Endothelial cell of umbilical vein (primary cell): Measurements from ENCODE around the gene PLCH1. TPM values are rescaled to one million over a fixed set of nuclear protein-coding genes. Genes with fewer than 3 reads are reported as not detected.

Experiments
- BruUV-seq: library from RNA; stranded (reverse); fragments of 400-500 nt; replicated peaks from 2 replicates; lab custom pipeline; 2021; lab: Mats Ljungman, UMichigan
- CTCF ChIA-PET: fragments of 300-600, 350-600 bp; sonication (Branson Sonifier 250); formaldehyde crosslinking; loops from one replicate; lab custom pipeline; 2021; ENCODE audit warnings: antibody characterized with exemption, inconsistent platforms; lab: Charles Lee
- POLR2A ChIA-PET: fragments of 300-600, 350-600 bp; sonication (Branson Sonifier 250); formaldehyde crosslinking; loops from one replicate; lab custom pipeline; 2021; ENCODE audit warnings: antibody characterized with exemption, inconsistent platforms; lab: Charles Lee
- DNase-seq: peaks from one replicate; pipeline ENCODE4 v3.0.0-alpha.2; 2011; ENCODE audit warnings: low read depth, low spot score
- FAIRE-seq: peaks from 2 replicates; lab custom pipeline; 2011; peaks lifted over from hg19 to GRCh38; lab: Jason Lieb, UNC
- H2AFZ ChIP-seq: 2 replicates; pipeline ENCODE4 v1.6.0; 2012; ENCODE audit warnings: low read depth, low read length, control low read depth, inconsistent platforms
- H3K27ac ChIP-seq: 2 replicates; pipeline ENCODE4 v1.5.1; 2011; ENCODE audit warnings: low read depth, mild to moderate bottlenecking, control low read depth, low read length, moderate library complexity; ENCODE audit not compliant: insufficient read depth
- H3K27me3 ChIP-seq, 2 experiments: 2 replicates each; pipeline versions ENCODE4 v1.6.0 to v1.6.1; 2011; ENCODE audit warnings: low read length in 2 of 2, mixed read lengths in 1 of 2; ENCODE audit not compliant: control insufficient read depth in 2 of 2, insufficient read depth in 2 of 2
- H3K36me3 ChIP-seq, 2 experiments: 2 replicates in 1 of 2; 3 replicates in 1 of 2; pipeline ENCODE4 v1.5.1; 2011; ENCODE audit warnings: low read length in 2 of 2, mild to moderate bottlenecking in 1 of 2, moderate library complexity in 1 of 2; ENCODE audit not compliant: control insufficient read depth in 2 of 2, insufficient read depth in 2 of 2; ENCODE audit errors: extremely low read depth in 1 of 2
- H3K4me1 ChIP-seq: 3 replicates; pipeline ENCODE4 v1.5.1; 2011; ENCODE audit warnings: mild to moderate bottlenecking, low read length; ENCODE audit not compliant: control insufficient read depth, insufficient read depth; ENCODE audit errors: extremely low read depth
- H3K4me2 ChIP-seq: 2 replicates; pipeline ENCODE4 v1.6.1; 2011; ENCODE audit warnings: low read length, control low read depth, mixed read lengths; ENCODE audit not compliant: insufficient read depth
- H3K4me3 ChIP-seq, 3 experiments: fragments of 200-600 bp in 1 of 3; sonication (generic), shearing (Covaris generic) in 1 of 3; replicated peaks in 1 of 3; 2 replicates each; pipeline ENCODE4 v1.5.1; 2011 to 2016; ENCODE audit warnings: control low read depth in 3 of 3, low read length in 3 of 3, mild to moderate bottlenecking in 2 of 3, inconsistent platforms in 1 of 3, low read depth in 1 of 3, moderate library complexity in 1 of 3; ENCODE audit not compliant: insufficient read depth in 1 of 3
- H3K79me2 ChIP-seq: 2 replicates; pipeline ENCODE4 v1.6.0; 2012; ENCODE audit warnings: low read length, inconsistent platforms; ENCODE audit not compliant: control insufficient read depth, insufficient read depth
- H3K9ac ChIP-seq: replicated peaks from 2 replicates; pipeline ENCODE3; 2011; ENCODE audit warnings: low read length, control low read depth; ENCODE audit not compliant: insufficient read depth; ENCODE audit errors: extremely low read depth
- H3K9me1 ChIP-seq: replicated peaks from 3 replicates; pipeline ENCODE4 v1.6.0; 2011; ENCODE audit warnings: mild to moderate bottlenecking, low read length; ENCODE audit not compliant: control insufficient read depth, insufficient read depth; ENCODE audit errors: extremely low read depth
- H3K9me3 ChIP-seq: replicated peaks from 2 replicates; pipeline ENCODE4 v1.5.1; 2012; ENCODE audit warnings: low read length, inconsistent platforms; ENCODE audit not compliant: control insufficient read depth, insufficient read depth
- H4K20me1 ChIP-seq: replicated peaks from 2 replicates; pipeline ENCODE3; 2011; ENCODE audit warnings: mild to moderate bottlenecking, low read length; ENCODE audit not compliant: control insufficient read depth, insufficient read depth; ENCODE audit errors: extremely low read depth
- EZH2 ChIP-seq: IDR thresholded peaks from 2 replicates; pipeline ENCODE4 v1.6.1; 2012; ENCODE audit warnings: borderline replicate concordance, low read depth, mild to moderate bottlenecking, moderate library complexity, low read length, inconsistent platforms; ENCODE audit not compliant: severe bottlenecking
- FOS ChIP-seq: IDR thresholded peaks from 2 replicates; pipeline ENCODE4 v1.6.1; 2011; ENCODE audit warnings: mild to moderate bottlenecking, low read length, moderate library complexity, borderline replicate concordance; ENCODE audit not compliant: insufficient read depth
- GATA2 ChIP-seq: IDR thresholded peaks from 2 replicates; pipeline ENCODE4 v1.7.0; 2011; ENCODE audit warnings: low read depth, mild to moderate bottlenecking, moderate library complexity, mixed read lengths, low read length; ENCODE audit not compliant: insufficient read length, insufficient read depth
- JUN ChIP-seq: IDR thresholded peaks from 2 replicates; pipeline ENCODE4 v1.6.1; 2011; ENCODE audit warnings: borderline replicate concordance, low read depth; ENCODE audit not compliant: insufficient read length, insufficient read depth
- MYC ChIP-seq: IDR thresholded peaks from one replicate; pipeline ENCODE4 v1.6.1; 2011; ENCODE audit warnings: mild to moderate bottlenecking, low read depth, low read length
- POLR2A ChIP-seq: IDR thresholded peaks from 2 replicates; pipeline ENCODE4 v1.6.1; 2012; ENCODE audit warnings: low read depth, mild to moderate bottlenecking, control low read depth, low read length
- POLR2AphosphoS5 ChIP-seq: IDR thresholded peaks from 2 replicates; pipeline ENCODE4 v1.6.1; 2012; ENCODE audit warnings: low read depth, mild to moderate bottlenecking, control low read depth, low read length, moderate library complexity; ENCODE audit not compliant: insufficient read depth
- dilution Hi-C: fragments of 300-500 bp; cut with MboI; formaldehyde crosslinking; loops from one replicate; pipeline ENCODE4 v1.15.0; 2019; ENCODE audit warnings: low sequenced_read_pairs; ENCODE audit not compliant: extremely low pct_ligation_motif_present
- intact Hi-C: fragments of 100-400 bp; cut with micrococcal nuclease; formaldehyde crosslinking; loops from one replicate; pipeline ENCODE4 v1.10.0; 2022
- polyA plus RNA-seq, 4 experiments: library from polyadenylated mRNA; depleted of rRNA in 3 of 4; stranded (reverse) in 3 of 4; unstranded in 1 of 4; fragments of >200 nt; gene quantifications; 2 replicates each; pipeline versions ENCODE4 v1.2.1 to v1.2.3, GENCODE V29; 2011 to 2012; ENCODE audit warnings: missing spikeins in 1 of 4
- total RNA-seq: library from RNA; stranded (reverse); gene quantifications from 2 replicates; pipeline ENCODE4 v1.2.3, GENCODE V29; 2021
- TF ChIP-seq, protein P1 (sequence below), 2 donors: IDR thresholded peaks; 1 replicate in 1 of 2; 2 replicates in 1 of 2; pipeline ENCODE4 v1.5.1; 2011; ENCODE audit warnings: low read length in 2 of 2, mild to moderate bottlenecking in 2 of 2, moderate library complexity in 2 of 2, control low read depth in 1 of 2, inconsistent platforms in 1 of 2, low read depth in 1 of 2; ENCODE audit not compliant: insufficient read depth in 1 of 2; ENCODE audit errors: extremely low read depth in 1 of 2
- TF ChIP-seq, protein P2 (sequence below): IDR thresholded peaks from 2 replicates; pipeline ENCODE4 v1.6.1; 2011; ENCODE audit not compliant: insufficient read depth, insufficient read length

Gene PLCH1
- total and polyA plus RNA-seq, 2 donors (not counting 3 experiments of a cell fraction or from before 2014, with no cell fraction given) = 0.03 TPM; not detected in 1

DNA sequence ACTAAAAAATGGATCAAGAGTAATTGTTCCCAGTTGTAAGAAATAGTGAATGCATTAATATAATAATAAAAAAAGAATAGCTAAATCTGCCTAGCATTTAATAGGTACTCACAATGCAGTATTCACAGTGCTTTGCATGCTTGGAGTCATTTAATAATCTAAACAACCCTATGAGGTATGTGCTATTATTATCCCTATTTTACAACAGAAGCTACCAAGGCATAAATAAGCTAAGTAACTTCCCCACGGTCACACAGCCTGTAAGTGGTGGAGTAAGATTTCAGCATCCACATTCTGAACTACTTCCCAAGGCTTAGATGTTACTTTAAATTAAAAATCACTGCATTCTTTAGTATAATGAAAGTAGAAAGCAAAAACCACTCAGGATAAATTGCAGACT lies 102.9 kb downstream of the PLCH1 start:
- intact Hi-C loops = no loop called here
- no peak overlapping the region for H3K9ac ChIP-seq
- CTCF ChIA-PET = no interaction called here

More for the DNA sequence above, 102.9 kb downstream of the PLCH1 start:
- Histone ChIP-seq H3K4me2 (no peak overlapping the region), H3K4me3 (no peak overlapping the region), H3K9me3 (no peaks in the 10 kb centered on the region), H4K20me1 (no peaks in the 10 kb centered on the region), H3K9me1 (no peaks in the 10 kb centered on the region), H3K4me1 (no peaks in the 10 kb centered on the region), H3K36me3 (no peaks in the 10 kb centered on the region), H3K27ac (no peak overlapping the region), H3K27me3 (peaks cover 0 to 1% of the 10 kb centered on the region in 2 experiments), H3K79me2 (no peaks in the 10 kb centered on the region), H2AFZ (no peak overlapping the region)
- POLR2A ChIA-PET = no interaction called here
- no TSS peak for BruUV-seq
- DNase-seq (no peak), FAIRE-seq (no peak)
- dilution Hi-C loops = no loop called here
- TF ChIP-seq, protein P1, sequence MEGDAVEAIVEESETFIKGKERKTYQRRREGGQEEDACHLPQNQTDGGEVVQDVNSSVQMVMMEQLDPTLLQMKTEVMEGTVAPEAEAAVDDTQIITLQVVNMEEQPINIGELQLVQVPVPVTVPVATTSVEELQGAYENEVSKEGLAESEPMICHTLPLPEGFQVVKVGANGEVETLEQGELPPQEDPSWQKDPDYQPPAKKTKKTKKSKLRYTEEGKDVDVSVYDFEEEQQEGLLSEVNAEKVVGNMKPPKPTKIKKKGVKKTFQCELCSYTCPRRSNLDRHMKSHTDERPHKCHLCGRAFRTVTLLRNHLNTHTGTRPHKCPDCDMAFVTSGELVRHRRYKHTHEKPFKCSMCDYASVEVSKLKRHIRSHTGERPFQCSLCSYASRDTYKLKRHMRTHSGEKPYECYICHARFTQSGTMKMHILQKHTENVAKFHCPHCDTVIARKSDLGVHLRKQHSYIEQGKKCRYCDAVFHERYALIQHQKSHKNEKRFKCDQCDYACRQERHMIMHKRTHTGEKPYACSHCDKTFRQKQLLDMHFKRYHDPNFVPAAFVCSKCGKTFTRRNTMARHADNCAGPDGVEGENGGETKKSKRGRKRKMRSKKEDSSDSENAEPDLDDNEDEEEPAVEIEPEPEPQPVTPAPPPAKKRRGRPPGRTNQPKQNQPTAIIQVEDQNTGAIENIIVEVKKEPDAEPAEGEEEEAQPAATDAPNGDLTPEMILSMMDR (IDR thresholded peaks at IDR 0.05; ENCODE audit: extremely low read depth in 1 of 2, insufficient read depth in 1 of 2, low read depth in 1 of 2, low read length in 2 of 2) = no peak
- no peak for TF ChIP-seq JUN
- TF ChIP-seq POLR2A = no peak
- no peak for TF ChIP-seq FOS
- no peak for TF ChIP-seq POLR2AphosphoS5
- TF ChIP-seq, protein P2, sequence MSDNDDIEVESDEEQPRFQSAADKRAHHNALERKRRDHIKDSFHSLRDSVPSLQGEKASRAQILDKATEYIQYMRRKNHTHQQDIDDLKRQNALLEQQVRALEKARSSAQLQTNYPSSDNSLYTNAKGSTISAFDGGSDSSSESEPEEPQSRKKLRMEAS = no peak
- no peak for TF ChIP-seq EZH2
- no peak for TF ChIP-seq GATA2
- no peak for TF ChIP-seq MYC
